Gastrocnemius medialis (tissue), 4 donors: ENCODE measurements around the gene ADAM11. TPM values are rescaled to one million over a fixed set of nuclear protein-coding genes. Genes with fewer than 3 reads are reported as not detected.

ENCODE experiments used
- ATAC-seq, 2 donors: fragments of 150-250 bp; one replicate each; pipeline ENCODE4 v1.9.1; 2016
- DNase-seq, 2 donors: peaks; one replicate each; pipeline ENCODE4 v3.0.0-alpha.2; 2019
- H3K27ac ChIP-seq, 4 donors: fragments of 200-600 bp; sonication (generic); 1 replicate in 1 of 4; 2 replicates in 3 of 4; pipeline ENCODE4 v1.5.1; 2016 to 2018; ENCODE audit warnings: mild to moderate bottlenecking in 2 of 4, moderate library complexity in 1 of 4
- H3K27me3 ChIP-seq, 3 donors: fragments of 200-600 bp; sonication (generic) in 2 of 3; 1 replicate in 1 of 3; 2 replicates in 2 of 3; pipeline versions ENCODE4 v1.5.1 to v1.6.0; 2016 to 2019; ENCODE audit warnings: mild to moderate bottlenecking in 1 of 3, moderate library complexity in 1 of 3
- H3K36me3 ChIP-seq, 2 donors: fragments of 200-600 bp; sonication (generic) in 1 of 2; one replicate each; pipeline ENCODE4 v1.5.1; 2017 to 2018
- H3K4me1 ChIP-seq, 2 donors: fragments of 200-600 bp; sonication (generic) in 1 of 2; one replicate each; pipeline ENCODE4 v1.5.1; 2016 to 2017; ENCODE audit warnings: mild to moderate bottlenecking in 2 of 2
- H3K4me3 ChIP-seq, 4 donors: fragments of 200-600 bp; sonication (generic) in 3 of 4; 1 replicate in 1 of 4; 2 replicates in 3 of 4; pipeline ENCODE4 v1.5.1; 2016 to 2019; ENCODE audit warnings: mild to moderate bottlenecking in 2 of 4
- H3K9me3 ChIP-seq, 3 donors: fragments of 200-600 bp; sonication (generic) in 2 of 3; 1 replicate in 1 of 3; 2 replicates in 2 of 3; pipeline ENCODE4 v1.5.1; 2016 to 2019
- POLR2A ChIP-seq, 2 donors: fragments of 450-650 bp; IDR thresholded peaks; one replicate each; pipeline ENCODE4 v1.6.1; 2017; ENCODE audit warnings: antibody characterized with exemption in 2 of 2, mild to moderate bottlenecking in 2 of 2, moderate library complexity in 2 of 2
- in situ Hi-C, 4 donors: fragments of 200-750 bp; cut with MboI; loops; one replicate each; pipeline versions ENCODE4 v1.15.0 to v1.8.0; 2017; ENCODE audit warnings: low sequenced_read_pairs in 4 of 4
- intact Hi-C: fragments of 100-400 bp; cut with DNase I; formaldehyde crosslinking; loops from one replicate; pipeline ENCODE4 v1.15.1; 2023; ENCODE audit warnings: low total_unique reads
- total RNA-seq, 4 donors: library from RNA; depleted of rRNA; stranded (reverse); fragments of >200 nt; gene quantifications; one replicate each; pipeline versions ENCODE4 v1.1.0 to v1.2.3, GENCODE V29; 2016
- TF ChIP-seq, protein P1 (sequence below), 5 experiments: fragments of 450-650 bp in 3 of 5; fragments of 200-600 bp in 2 of 5; sonication (generic) in 2 of 5; IDR thresholded peaks in 4 of 5; conservative IDR thresholded peaks in 1 of 5; 1 replicate in 4 of 5; 2 replicates in 1 of 5; pipeline ENCODE4 v1.5.1; 2016 to 2019; ENCODE audit warnings: antibody characterized with exemption in 5 of 5, mild to moderate bottlenecking in 3 of 5, moderate library complexity in 3 of 5

ADAM11 gene
- total RNA-seq, 4 donors from 2014 or later, result 0.04 to 0.36 TPM; not detected in 2

DNA sequence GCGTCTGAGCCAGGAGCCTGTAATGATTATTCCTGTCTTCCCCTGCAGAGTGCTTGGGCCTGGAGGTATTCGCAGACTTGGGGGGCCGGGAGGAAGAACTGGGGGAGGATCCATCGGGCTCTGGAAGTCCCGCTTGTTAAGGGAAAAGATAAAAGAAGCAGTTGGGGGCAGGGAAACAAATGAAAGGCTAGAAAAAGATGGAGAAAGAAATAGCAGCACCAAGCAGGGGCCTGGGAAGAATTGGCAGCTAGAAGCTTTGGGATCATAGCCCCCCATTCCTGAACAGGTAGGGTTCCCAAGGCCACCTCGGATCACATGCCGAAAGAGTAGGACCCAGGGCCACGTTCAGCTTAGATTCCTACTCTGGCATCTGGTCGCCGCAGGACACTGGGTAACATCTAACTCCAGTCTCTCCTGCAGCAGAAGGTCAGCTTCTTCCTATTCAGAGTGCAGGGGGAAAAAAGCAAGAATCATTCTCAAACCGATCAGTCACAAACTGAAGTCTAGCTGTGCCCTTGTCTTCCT lies 23.6 kb downstream of the ADAM11 start:
- peak overlapping the region in 3 of 4 donors; percentile 1 to 58 (median 23) for H3K27ac ChIP-seq
- intact Hi-C loops, result no loop called here
- TF ChIP-seq, protein P1, sequence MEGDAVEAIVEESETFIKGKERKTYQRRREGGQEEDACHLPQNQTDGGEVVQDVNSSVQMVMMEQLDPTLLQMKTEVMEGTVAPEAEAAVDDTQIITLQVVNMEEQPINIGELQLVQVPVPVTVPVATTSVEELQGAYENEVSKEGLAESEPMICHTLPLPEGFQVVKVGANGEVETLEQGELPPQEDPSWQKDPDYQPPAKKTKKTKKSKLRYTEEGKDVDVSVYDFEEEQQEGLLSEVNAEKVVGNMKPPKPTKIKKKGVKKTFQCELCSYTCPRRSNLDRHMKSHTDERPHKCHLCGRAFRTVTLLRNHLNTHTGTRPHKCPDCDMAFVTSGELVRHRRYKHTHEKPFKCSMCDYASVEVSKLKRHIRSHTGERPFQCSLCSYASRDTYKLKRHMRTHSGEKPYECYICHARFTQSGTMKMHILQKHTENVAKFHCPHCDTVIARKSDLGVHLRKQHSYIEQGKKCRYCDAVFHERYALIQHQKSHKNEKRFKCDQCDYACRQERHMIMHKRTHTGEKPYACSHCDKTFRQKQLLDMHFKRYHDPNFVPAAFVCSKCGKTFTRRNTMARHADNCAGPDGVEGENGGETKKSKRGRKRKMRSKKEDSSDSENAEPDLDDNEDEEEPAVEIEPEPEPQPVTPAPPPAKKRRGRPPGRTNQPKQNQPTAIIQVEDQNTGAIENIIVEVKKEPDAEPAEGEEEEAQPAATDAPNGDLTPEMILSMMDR (IDR thresholded peaks at IDR 0.05 in 4 of 5, conservative IDR thresholded peaks at IDR 0.05 in 1 of 5), result no peak
- no peak for TF ChIP-seq POLR2A (IDR thresholded peaks at IDR 0.05)
- peaks cover 3 to 11% of the 10 kb centered on the region in 2 donors for H3K4me1 ChIP-seq
- no peaks in the 10 kb centered on the region for H3K36me3 ChIP-seq
- no peaks in the 10 kb centered on the region for H3K9me3 ChIP-seq
- ATAC-seq (no peak), DNase-seq (no peak)
- no peak overlapping the region for H3K4me3 ChIP-seq
- in situ Hi-C loops, result loop anchor here in 1 of 4 donors (25.0 kb wide), 1 partner anchor 230 kb away; no protein-coding TSS in a partner anchor
- no peaks in the 10 kb centered on the region for H3K27me3 ChIP-seq

DNA sequence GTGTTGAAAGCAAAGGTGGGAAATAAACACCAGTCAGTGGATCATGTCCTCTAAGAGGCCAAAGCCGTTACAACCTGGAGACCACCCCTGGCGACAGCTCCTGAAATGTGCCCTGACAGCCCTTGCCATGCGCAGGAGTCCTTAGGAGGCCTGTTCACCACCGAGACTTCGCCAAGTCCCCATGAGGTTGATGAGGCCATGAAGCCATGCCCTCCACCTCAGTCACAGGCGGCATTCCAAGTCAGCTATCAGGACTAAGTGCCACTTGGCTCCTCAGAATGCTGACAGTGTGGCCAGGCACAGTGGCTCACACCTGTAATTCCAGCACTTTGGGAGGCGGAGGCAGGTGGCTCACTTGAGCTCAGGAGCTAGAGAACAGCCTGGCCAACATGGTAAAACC lies 27.1 kb downstream of the ADAM11 start:
- Histone ChIP-seq H3K27ac (no peak overlapping the region), H3K9me3 (no peaks in the 10 kb centered on the region), H3K36me3 (no peaks in the 10 kb centered on the region), H3K4me3 (no peak overlapping the region), H3K27me3 (peaks cover 0 to 10% (median 0%) of the 10 kb centered on the region in 3 donors), H3K4me1 (peaks cover 3 to 15% of the 10 kb centered on the region in 2 donors)
- DNase-seq (no peak), ATAC-seq (no peak)
- in situ Hi-C loops, result loop anchor here in 1 of 4 donors (25.0 kb wide), 1 partner anchor 226 kb away; no protein-coding TSS in a partner anchor
- intact Hi-C loops, result no loop called here
- TF ChIP-seq, protein P1 (IDR thresholded peaks at IDR 0.05 in 4 of 5, conservative IDR thresholded peaks at IDR 0.05 in 1 of 5), result no peak
- no peak for TF ChIP-seq POLR2A (IDR thresholded peaks at IDR 0.05)

DNA sequence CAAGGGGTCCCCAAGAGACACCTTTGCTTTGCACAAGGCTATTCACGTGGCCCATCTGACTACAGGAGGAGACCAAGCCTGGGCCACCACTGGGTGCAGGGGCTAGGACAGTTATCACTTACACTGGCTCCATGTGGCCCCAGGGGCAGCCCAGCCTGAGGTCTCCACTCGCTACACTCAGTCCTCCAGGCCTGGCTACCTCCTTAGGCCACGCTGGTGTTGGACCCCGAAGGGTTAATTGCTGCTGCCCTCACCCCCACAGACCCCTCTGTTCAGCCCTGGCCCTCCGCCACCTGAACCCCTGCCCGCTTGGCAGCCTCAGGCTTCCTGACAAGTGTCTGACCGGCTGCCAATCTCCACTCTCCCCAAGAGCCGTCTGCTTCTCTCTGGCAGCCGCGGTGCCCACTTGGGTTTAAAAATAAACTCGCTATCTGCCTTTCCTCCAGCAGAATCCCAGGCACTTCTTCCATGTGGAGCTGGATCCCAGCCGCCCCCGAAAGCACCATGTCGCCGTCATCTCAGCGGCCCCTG lies 27.8 kb downstream of the ADAM11 start:
- DNase-seq, result no peak
- in situ Hi-C loops, result loop anchor here in 1 of 4 donors (25.0 kb wide), 1 partner anchor 226 kb away; no protein-coding TSS in a partner anchor

DNA sequence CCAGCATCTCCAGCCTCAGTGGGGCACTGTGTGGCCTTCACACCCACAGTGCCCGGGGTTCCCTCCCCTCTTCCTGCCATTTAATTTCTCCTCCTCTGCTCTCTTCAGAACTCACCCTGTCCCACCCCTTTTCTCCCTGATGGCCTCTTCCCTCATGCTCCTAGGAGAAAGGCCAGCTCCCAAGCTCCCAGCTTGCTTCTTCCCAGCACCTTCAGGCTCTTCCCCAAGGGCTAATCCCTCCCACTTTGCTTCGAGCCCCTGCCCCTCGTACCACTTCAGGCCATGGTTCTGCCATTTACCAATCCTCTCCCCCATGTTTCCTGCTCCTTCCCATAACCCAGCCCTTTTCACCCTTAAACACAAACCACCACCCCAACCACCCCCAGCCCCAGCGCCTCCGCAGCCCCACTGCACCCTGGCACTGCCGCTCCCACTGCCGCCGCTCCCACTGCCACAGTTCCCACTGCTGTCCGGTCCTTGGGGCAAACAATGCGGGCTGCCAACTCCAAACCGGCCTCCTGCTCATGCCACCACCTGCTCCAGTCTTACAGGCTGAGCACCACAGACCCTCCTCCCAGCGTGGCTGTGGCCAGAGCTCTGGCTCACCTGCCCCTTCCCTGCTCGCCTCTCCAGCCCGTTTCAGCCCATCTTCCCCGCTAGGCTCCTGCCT lies 28.6 kb downstream of the ADAM11 start:
- no peaks in the 10 kb centered on the region for H3K36me3 ChIP-seq
- DNase-seq (no peak), ATAC-seq (no peak)
- no peak overlapping the region for H3K27ac ChIP-seq
- H3K9me3 ChIP-seq, result no peaks in the 10 kb centered on the region
- TF ChIP-seq, protein P1 (IDR thresholded peaks at IDR 0.05 in 4 of 5, conservative IDR thresholded peaks at IDR 0.05 in 1 of 5), result no peak
- no peak for TF ChIP-seq POLR2A (IDR thresholded peaks at IDR 0.05)
- H3K4me3 ChIP-seq, result no peak overlapping the region
- peaks cover 0 to 10% (median 0%) of the 10 kb centered on the region in 3 donors for H3K27me3 ChIP-seq
- peaks cover 0 to 15% of the 10 kb centered on the region in 2 donors for H3K4me1 ChIP-seq
- in situ Hi-C loops, result loop anchor here in 1 of 4 donors (25.0 kb wide), 1 partner anchor 225 kb away; no protein-coding TSS in a partner anchor
- intact Hi-C loops, result no loop called here

More for the DNA sequence above, 27.8 kb downstream of the ADAM11 start:
- ATAC-seq, result no peak
- H3K27me3 ChIP-seq, result peaks cover 0 to 10% (median 0%) of the 10 kb centered on the region in 3 donors
- intact Hi-C loops, result no loop called here
- H3K4me1 ChIP-seq, result peaks cover 0 to 15% of the 10 kb centered on the region in 2 donors
- H3K4me3 ChIP-seq, result no peak overlapping the region
- no peak overlapping the region for H3K27ac ChIP-seq
- H3K36me3 ChIP-seq, result no peaks in the 10 kb centered on the region
- TF ChIP-seq POLR2A (IDR thresholded peaks at IDR 0.05), result no peak
- TF ChIP-seq, protein P1 (IDR thresholded peaks at IDR 0.05 in 4 of 5, conservative IDR thresholded peaks at IDR 0.05 in 1 of 5), result no peak
- no peaks in the 10 kb centered on the region for H3K9me3 ChIP-seq
